Activated CD4-positive, alpha-beta T cell treated with anti-CD3 and anti-CD28 coated beads, Interleukin-2, amount 50 U/mL, for 16 hours (primary cell): ENCODE measurements around the gene GRID2IP.
"Not testable (repeated sequence)": the region's sequence is repeated elsewhere in the genome, so short reads cannot be mapped to it uniquely, and the experiment has no call there.

ENCODE experiments used
- DNase-seq: peaks from one replicate; pipeline ENCODE4 v3.0.0-alpha.2; 2020

GRID2IP gene

GRCh38 chr7:6481445-6481844, 69.8 kb downstream of the GRID2IP start:
- no peak for DNase-seq

- DNase-seq: no peak
These were observed 71.0 kb downstream of the GRID2IP start for GRCh38 chr7:6480323-6480660.

GRCh38 chr7:6479067-6479466, 72.2 kb downstream of the GRID2IP start:
- DNase-seq: peak; percentile 12

- no peak for DNase-seq
These were observed 73.1 kb downstream of the GRID2IP start for GRCh38 chr7:6478186-6478585.

- DNase-seq: no peak
These were observed 74.0 kb downstream of the GRID2IP start for GRCh38 chr7:6477318-6477660.

- no peak for DNase-seq
These were observed 74.5 kb downstream of the GRID2IP start for GRCh38 chr7:6476596-6477317.

- no peak for DNase-seq
These were observed 75.7 kb downstream of the GRID2IP start for GRCh38 chr7:6475433-6476186.

GRCh38 chr7:6465862-6466261, 85.4 kb downstream of the GRID2IP start:
- no peak for DNase-seq

- DNase-seq: not testable (repeated sequence)
These were observed 87.7 kb downstream of the GRID2IP start for GRCh38 chr7:6463609-6464008.

GRCh38 chr7:6461946-6462550, 89.2 kb downstream of the GRID2IP start:
- no peak for DNase-seq

- no peak for DNase-seq
These were observed 90.2 kb downstream of the GRID2IP start for GRCh38 chr7:6460990-6461584.

GRCh38 chr7:6460303-6460702, 91.0 kb downstream of the GRID2IP start:
- DNase-seq: no peak

- not testable (repeated sequence) for DNase-seq
These were observed 92.6 kb downstream of the GRID2IP start for GRCh38 chr7:6458676-6459075.

GRCh38 chr7:6453734-6454133, 97.5 kb downstream of the GRID2IP start:
- no peak for DNase-seq

GRCh38 chr7:6451224-6451705, 100.0 kb downstream of the GRID2IP start:
- no peak for DNase-seq

- DNase-seq: not testable (repeated sequence)
These were observed 100.7 kb downstream of the GRID2IP start for GRCh38 chr7:6450591-6450990.

- DNase-seq: not testable (repeated sequence)
These were observed 101.4 kb downstream of the GRID2IP start for GRCh38 chr7:6449884-6450283.

- DNase-seq: no peak
These were observed 102.2 kb downstream of the GRID2IP start for GRCh38 chr7:6448943-6449543.

- peak; percentile 97 for DNase-seq
These were observed 103.6 kb downstream of the GRID2IP start, which contains the start of gene DAGLB for GRCh38 chr7:6447581-6448199. TSS of gene DAGLB (minus strand) at chr7:6447954. CDS start at chr7:6447842, 112 bp downstream.
